Endodermal cell (in vitro differentiated cells): ENCODE results near the gene ERVK3-1. TPM values are rescaled to one million over a fixed set of nuclear protein-coding genes. Genes with fewer than 3 reads are reported as not detected.

Source experiments
- DNase-seq: peaks from one replicate; pipeline ENCODE4 v3.0.0-alpha.2; 2017
- H3K27ac ChIP-seq: 2 replicates; pipeline ENCODE4 v1.5.1; 2013; ENCODE audit warnings: mild to moderate bottlenecking, low read depth, low read length, moderate library complexity
- H3K27me3 ChIP-seq: 2 replicates; pipeline ENCODE4 v1.6.1; 2013; ENCODE audit warnings: mild to moderate bottlenecking, low read length, moderate library complexity; ENCODE audit not compliant: insufficient read depth, control insufficient read depth, poor library complexity, severe bottlenecking
- H3K36me3 ChIP-seq: 2 replicates; pipeline ENCODE4 v1.7.0; 2013; ENCODE audit warnings: mild to moderate bottlenecking, low read length, moderate library complexity; ENCODE audit not compliant: control insufficient read depth, insufficient read depth
- H3K4me1 ChIP-seq: one replicate; pipeline ENCODE4 v1.7.0; 2013; ENCODE audit warnings: low read length; ENCODE audit not compliant: control insufficient read depth, insufficient read depth
- H3K4me3 ChIP-seq: 2 replicates; pipeline ENCODE4 v1.5.1; 2013; ENCODE audit warnings: mild to moderate bottlenecking, low read length, moderate library complexity
- H3K9ac ChIP-seq: 2 replicates; pipeline ENCODE4 v1.6.1; 2013; ENCODE audit warnings: mild to moderate bottlenecking, low read length, moderate library complexity; ENCODE audit not compliant: poor library complexity, severe bottlenecking; ENCODE audit errors: extremely low read depth
- H3K9me3 ChIP-seq: 2 replicates; pipeline ENCODE4 v1.6.1; 2013; ENCODE audit warnings: mild to moderate bottlenecking, low read length, moderate library complexity; ENCODE audit not compliant: control insufficient read depth
- H3K27ac Mint-ChIP-seq: 2 replicates; pipeline ENCODE4 v1.8.0; 2020; ENCODE audit warnings: mixed read lengths
- H3K27me3 Mint-ChIP-seq: 2 replicates; pipeline ENCODE4 v1.8.0; 2021; ENCODE audit warnings: mild to moderate bottlenecking, mixed read lengths; ENCODE audit not compliant: insufficient read depth
- H3K36me3 Mint-ChIP-seq: 2 replicates; pipeline ENCODE4 v1.8.0; 2020; ENCODE audit warnings: low read depth, mixed read lengths
- H3K4me1 Mint-ChIP-seq: 2 replicates; pipeline ENCODE4 v1.8.0; 2020; ENCODE audit warnings: mixed read lengths
- H3K4me3 Mint-ChIP-seq: 2 replicates; pipeline ENCODE4 v1.8.0; 2020; ENCODE audit warnings: mild to moderate bottlenecking, moderate library complexity, mixed read lengths
- H3K9me3 Mint-ChIP-seq: 2 replicates; pipeline ENCODE4 v1.8.0; 2020; ENCODE audit warnings: mild to moderate bottlenecking, mixed read lengths
- CTCF ChIP-seq: fragments of 200-600 bp; sonication (generic); conservative IDR thresholded peaks from 2 replicates; pipeline ENCODE4 v1.5.0; 2021; ENCODE audit warnings: antibody characterized with exemption, mild to moderate bottlenecking
- WGBS, 2 experiments: methylation state at CpG; one replicate each; pipeline versions ENCODE4 v1.1.5 to v1.1.7; 2013; ENCODE audit warnings: missing lambda C conversion rate in 2 of 2, mixed read lengths in 1 of 2; ENCODE audit not compliant: insufficient coverage in 1 of 2, insufficient read length in 1 of 2; 5-methylcytosine and 5-hydroxymethylcytosine counted together
- total RNA-seq, 2 donors: library from RNA; stranded (reverse); fragmentation: NEBNext Ultra II Directional in 1 of 2; extraction: Animal tissue kit (Norgen Biotek cat#: 25700) in 1 of 2; gene quantifications; 2 replicates in 1 of 2; 3 replicates in 1 of 2; pipeline ENCODE4 v1.2.1, GENCODE V29; 2021

The ERVK3-1 gene
- total RNA-seq, 2 donors from 2014 or later, result 27.5 to 28.0 TPM

- 93 to 94% methylated on average over 38 to 75 of the region's 75 CpGs for WGBS, 2 experiments
These were observed 51.7 kb downstream of the ERVK3-1 start for GRCh38 chr19:58356766-58357480.

GRCh38 chr19:58357481-58358145 lies 52.4 kb downstream of the ERVK3-1 start:
- peak; percentile 53 for DNase-seq
- H3K27ac Mint-ChIP-seq, result no peak overlapping the region
- no peak for TF ChIP-seq CTCF

More at GRCh38 chr19:58356766-58357480, 51.7 kb downstream of the ERVK3-1 start:
- H3K4me1 Mint-ChIP-seq, result no peaks in the 10 kb centered on the region
- no peak for TF ChIP-seq CTCF
- Histone ChIP-seq H3K27ac (no peak overlapping the region), H3K9me3 (no peaks in the 10 kb centered on the region), H3K36me3 (no peaks in the 10 kb centered on the region), H3K9ac (no peak overlapping the region), H3K27me3 (no peaks in the 10 kb centered on the region), H3K4me3 (no peak overlapping the region), H3K4me1 (no peaks in the 10 kb centered on the region)
- H3K36me3 Mint-ChIP-seq, result no peaks in the 10 kb centered on the region
- no peak overlapping the region for H3K27ac Mint-ChIP-seq
- H3K27me3 Mint-ChIP-seq, result peaks cover 15% of the 10 kb centered on the region
- H3K4me3 Mint-ChIP-seq, result no peak overlapping the region
- DNase-seq, result peak; percentile 55
- H3K9me3 Mint-ChIP-seq, result no peaks in the 10 kb centered on the region

GRCh38 chr19:58361900-58362271 lies 56.7 kb downstream of the ERVK3-1 start:
- DNase-seq, result no peak
- H3K9me3 ChIP-seq, result no peaks in the 10 kb centered on the region
- H3K36me3 ChIP-seq, result no peaks in the 10 kb centered on the region
- Mint-ChIP-seq H3K4me3 (peak overlapping the region; percentile 94), H3K9me3 (no peaks in the 10 kb centered on the region), H3K27me3 (peaks cover 2% of the 10 kb centered on the region), H3K36me3 (no peaks in the 10 kb centered on the region), H3K27ac (peak overlapping the region; percentile 99), H3K4me1 (no peaks in the 10 kb centered on the region)
- peak overlapping the region; percentile 91 for H3K4me3 ChIP-seq
- H3K4me1 ChIP-seq, result no peaks in the 10 kb centered on the region
- H3K27ac ChIP-seq, result peak overlapping the region; percentile 92
- WGBS, 2 experiments, result 6 to 23% methylated on average over 7 to 28 of the region's 28 CpGs
- TF ChIP-seq CTCF, result no peak
- no peaks in the 10 kb centered on the region for H3K27me3 ChIP-seq
- peak overlapping the region; percentile 89 for H3K9ac ChIP-seq

More at GRCh38 chr19:58357481-58358145, 52.4 kb downstream of the ERVK3-1 start:
- no peaks in the 10 kb centered on the region for H3K27me3 ChIP-seq
- H3K9me3 ChIP-seq, result no peaks in the 10 kb centered on the region
- peaks cover 11% of the 10 kb centered on the region for H3K27me3 Mint-ChIP-seq
- 56 to 82% methylated on average over 8 to 19 of the region's 19 CpGs for WGBS, 2 experiments
- H3K4me3 ChIP-seq, result no peak overlapping the region
- no peaks in the 10 kb centered on the region for H3K4me1 Mint-ChIP-seq
- no peak overlapping the region for H3K9ac ChIP-seq
- no peaks in the 10 kb centered on the region for H3K36me3 ChIP-seq
- H3K36me3 Mint-ChIP-seq, result no peaks in the 10 kb centered on the region
- H3K4me3 Mint-ChIP-seq, result no peak overlapping the region
- no peak overlapping the region for H3K27ac ChIP-seq
- H3K4me1 ChIP-seq, result no peaks in the 10 kb centered on the region
- H3K9me3 Mint-ChIP-seq, result no peaks in the 10 kb centered on the region
